NCI-H1436 treated with DMSO at 0.1 percent for 48 hours (cell line): ENCODE data around the gene RSPO4.
"Not testable (repeated sequence)": the region's sequence is repeated elsewhere in the genome, so short reads cannot be mapped to it uniquely, and the experiment has no call there.

ENCODE experiments used
- DNase-seq: peaks from one replicate; lab custom pipeline; 2025; lab: John Stamatoyannopoulos, UW

RSPO4 gene

DNA sequence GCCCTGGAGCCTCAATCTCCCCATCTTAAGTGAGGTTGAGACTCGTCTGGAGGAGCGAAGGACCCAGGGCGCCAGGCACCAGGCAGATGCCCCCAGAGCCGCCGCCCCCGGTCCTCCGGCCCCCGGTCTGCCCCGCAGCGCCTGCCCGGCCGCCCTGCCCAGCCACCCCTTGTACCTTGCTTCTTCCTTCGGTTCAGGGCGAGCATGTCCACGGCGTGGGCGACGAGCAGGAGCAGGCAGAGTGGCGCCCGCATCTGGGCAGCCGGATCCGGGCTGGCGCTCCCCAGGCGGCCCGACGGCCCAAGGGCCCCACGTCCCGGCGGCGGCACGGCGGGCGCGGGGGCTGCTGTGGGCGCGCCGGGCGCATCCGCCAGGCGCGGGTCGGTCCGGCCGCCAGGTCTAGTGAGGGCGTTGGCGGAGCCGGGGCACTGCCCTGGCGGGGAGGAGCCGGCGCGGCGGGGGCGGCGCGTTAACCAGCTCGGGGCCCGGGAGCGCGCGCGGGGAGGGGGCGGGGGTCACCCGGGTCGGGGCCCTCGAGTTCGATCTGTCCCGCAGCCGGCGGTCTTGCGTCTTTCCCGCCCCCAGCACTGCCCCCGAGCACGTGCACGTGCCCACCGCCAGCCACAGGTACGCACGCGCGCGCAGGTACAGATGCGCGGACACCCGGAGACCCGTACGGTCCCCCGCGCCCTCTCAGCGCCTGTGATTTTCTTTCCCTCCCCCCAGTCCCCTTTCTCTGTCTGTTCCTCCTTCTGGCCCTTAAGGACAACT, at the start of gene RSPO4:
TSS of gene RSPO4 (minus strand) at position 401 of the 771 bp plus-strand sequence. CDS start at position 254, 147 bp downstream.
- DNase-seq, result no peak

DNA sequence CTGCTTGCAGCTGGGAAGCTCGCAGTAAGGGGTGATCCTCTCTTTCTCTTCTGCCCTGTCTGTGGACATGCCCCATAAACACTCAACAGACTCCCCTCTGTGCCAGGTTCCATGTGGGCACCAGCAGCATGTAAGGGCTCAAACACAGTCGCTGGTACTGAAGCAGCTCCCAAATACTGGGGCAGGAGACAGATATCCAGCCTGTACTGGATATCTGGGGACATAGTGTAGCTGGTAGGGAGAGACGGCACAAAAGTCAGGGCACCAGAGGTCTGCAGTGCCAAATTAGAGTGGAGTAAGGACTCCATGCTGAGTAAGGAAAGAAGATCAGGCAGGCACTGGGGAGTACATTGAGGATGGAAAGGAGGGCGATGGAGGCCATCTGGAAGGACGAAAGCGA, 48.3 kb upstream of the RSPO4 start:
- DNase-seq, result no peak

DNA sequence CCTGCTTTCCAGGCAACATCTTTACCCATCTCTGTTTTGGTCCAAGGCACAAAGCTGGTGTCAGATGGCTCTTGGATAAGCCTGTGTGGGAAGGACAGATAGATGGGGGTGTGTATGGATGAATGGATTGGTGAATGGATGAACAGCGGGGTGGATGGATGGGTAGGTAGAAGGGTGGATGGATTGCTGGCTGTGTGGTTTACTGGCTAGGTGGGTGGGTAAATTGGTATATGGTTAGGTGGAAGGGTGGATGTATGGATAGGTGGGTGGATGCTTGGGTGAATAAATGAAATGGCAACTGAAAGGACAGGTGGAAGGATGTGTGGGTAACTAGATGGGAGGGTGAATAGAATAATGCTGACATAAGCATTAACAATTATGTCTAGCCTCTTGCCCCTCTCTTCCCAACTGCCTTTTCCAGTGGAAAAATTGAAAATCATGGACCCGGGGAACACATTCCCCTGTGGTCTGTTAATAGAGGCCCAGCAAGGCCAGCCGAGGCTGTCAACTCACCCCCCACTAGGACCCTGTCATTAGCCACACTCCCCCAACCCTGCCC, 43.8 kb upstream of the RSPO4 start:
- DNase-seq, result no peak

DNA sequence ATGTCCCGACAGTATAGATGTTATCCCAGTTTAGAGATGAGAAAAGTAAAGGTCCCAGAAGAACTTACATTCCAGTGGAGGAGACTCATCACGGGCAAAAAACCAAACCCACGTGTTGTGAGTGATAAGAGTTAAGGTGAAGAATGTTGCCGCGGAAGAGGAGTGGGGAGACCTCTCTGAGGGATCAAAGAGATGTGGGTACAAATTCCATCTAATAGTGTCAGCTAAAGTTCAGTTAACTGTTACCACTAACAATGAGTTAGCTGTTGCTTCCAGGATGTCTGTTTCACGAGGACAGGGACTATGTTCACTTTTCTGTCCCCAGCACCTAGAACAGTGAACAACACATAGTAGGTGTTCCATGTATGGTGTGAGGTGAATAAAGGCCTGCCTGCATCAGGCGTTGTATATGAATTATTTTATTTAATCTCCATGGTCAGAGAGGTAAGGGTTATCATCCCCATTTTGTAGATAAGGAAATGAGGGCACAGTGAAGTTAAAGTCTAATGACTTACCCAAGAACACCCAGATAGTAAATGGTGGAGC, 39.8 kb upstream of the RSPO4 start:
- DNase-seq, result no peak

DNA sequence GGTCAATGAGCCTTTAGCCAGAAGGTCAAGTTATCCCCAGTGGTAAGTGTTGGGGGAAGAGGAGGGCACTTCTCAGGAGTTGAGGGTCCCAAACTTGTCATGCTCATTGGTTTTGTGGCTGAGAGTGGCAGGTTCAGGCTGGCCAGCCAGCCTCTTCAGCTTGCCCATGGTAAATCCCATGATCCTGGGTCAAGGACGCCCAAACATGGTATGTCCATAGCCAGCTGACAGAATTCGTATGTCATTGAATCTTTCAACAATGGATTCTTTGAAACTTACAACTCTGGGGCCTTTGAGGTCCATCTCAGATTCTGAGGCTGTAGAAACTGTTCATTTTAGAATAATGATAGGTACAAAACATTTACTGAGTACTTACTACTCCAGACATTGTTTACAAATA, 36.1 kb upstream of the RSPO4 start:
- DNase-seq, result no peak

DNA sequence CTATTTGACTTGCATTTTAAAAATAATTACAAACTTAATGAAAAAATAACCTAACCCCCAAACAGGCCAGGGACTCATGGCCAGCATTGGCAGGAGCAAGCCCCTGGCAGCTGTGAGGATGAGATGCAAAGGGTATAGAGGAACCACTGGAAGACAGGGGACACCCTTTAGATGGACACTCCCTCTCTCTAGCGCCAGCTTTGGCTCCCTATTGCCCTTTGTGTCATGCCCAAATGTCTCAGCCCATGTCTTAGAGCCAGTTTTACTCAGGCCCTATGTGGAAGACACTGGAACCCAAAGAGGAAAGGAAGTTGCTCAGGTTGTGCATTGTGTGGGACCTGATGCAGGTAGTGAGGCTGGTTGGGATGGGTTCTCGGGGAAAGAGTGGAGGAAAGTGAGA, 34.9 kb upstream of the RSPO4 start:
- no peak for DNase-seq

DNA sequence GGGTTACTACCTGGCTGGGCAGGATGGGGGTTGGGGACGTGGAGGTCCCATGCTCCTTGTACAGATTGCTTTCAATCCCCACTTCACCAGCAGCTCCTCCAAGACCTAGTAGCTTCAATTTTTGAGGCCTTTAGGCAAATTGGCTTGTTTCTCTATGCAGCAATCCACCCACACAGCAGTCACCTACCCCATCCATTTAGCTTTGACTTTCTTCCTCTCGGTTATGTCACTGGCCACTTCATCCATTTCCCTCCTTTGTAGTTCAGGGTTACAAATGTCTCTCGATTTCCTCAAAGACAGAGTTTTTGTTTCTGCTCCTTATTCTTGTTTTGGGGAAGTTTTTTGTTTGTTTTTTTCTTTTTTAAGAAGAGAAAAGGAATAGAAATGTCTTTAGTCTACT, 33.4 kb upstream of the RSPO4 start:
- no peak for DNase-seq

DNA sequence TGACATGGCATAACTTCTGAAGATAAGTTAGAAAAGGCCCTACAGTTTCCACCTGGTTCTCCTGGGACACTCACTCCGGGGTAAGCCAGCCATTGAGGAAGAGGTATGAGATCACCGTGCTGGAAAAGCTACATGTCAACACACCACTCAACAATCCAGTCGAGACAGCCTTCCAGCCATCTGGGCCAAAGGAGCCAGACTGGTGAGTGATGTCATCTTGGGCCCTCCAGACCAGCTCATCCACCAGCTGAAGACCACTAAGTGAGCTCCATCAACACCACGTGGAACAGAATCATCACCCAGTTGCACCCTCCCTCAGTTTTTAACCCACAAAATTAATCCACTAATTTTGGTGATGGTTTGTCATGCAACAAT, 32.3 kb upstream of the RSPO4 start:
- DNase-seq, result no peak

DNA sequence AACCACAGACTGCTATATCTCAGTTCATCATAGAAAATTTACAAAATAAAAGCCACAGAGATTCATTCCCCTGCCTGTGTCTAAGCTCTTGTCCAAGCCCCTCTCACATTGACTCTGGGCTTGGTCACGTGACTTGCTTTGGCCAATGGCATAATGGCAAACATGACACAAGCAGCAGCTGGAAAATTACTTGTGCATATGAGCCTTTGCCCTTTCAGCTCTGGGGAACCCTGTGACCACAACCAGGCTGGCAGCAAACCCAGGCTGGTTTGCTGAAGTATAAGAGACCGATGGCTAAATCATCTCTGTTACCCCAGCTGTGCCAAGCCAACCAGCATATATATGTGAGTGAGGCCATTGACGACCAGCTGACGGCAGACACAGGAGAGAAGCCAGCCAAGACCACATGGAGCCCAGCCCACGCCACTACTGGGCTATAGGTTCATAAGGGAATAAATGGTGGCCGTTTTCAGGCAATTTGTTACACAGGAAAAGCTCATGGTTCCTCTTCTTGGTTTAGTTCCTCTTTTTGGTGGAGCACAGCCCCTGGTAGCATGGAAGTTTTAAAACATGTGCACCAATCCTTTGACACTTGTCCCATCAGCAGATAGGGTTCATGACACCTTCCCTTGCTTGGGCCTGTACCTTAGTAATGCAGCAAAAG, 31.8 kb upstream of the RSPO4 start:
- DNase-seq, result no peak

DNA sequence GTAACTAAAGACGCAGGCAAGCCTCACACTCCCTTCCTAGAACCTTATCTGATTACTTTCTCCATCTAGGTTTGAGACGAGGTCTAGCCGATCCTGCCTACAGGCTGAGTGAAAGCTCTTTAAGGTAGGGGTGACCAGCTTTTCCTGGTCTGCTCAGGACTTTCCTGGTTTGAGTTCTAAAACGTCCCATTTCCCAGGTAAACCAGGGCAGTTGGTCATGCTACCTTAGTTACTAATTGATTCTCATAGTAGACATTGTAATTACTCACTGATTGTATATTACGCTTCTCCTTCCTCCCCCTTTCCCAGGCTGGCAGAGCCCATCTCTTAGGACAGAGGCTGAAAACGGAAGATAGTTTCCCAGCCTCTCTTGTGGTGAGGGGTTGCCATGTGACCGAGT, 27.9 kb upstream of the RSPO4 start:
- DNase-seq, result no peak

DNA sequence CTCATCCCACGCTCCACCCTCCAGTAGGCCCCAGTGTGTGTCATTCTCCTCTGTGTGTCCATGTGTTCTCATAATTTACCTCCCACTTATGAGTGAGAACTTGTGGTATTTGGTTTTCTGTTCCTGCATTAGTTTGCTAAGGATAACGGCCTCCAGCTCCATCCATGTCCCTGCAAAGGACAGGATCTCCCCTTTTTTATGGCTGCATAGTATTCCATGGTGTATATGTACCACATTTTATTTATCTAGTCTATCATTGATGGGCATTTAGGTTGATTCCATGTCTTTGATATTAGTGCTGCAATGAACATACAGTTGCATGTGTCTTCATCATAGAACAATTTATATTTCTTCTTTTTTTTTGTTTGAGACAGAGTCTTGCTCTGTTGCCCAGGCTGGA, 24.1 kb upstream of the RSPO4 start:
- not testable (repeated sequence) for DNase-seq

DNA sequence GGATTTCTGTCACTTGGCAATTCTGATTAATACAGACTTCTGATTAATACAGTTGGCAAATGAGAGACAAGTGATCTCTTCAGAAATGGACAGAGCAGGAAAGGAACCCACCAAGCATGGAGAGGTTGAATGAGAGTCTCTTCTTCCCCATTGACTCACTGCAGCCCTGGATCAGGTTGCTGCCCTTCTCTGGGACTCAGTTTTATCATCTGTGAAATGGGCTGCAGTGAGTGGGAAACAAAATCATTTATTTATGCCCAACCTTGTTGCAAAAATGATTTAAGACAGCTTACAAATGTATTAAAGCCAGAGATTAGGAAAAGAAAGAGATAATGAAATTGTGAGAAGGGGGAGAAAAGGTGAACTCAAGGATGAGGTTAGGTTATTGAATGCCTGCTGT, 20.8 kb upstream of the RSPO4 start:
- DNase-seq, result no peak

DNA sequence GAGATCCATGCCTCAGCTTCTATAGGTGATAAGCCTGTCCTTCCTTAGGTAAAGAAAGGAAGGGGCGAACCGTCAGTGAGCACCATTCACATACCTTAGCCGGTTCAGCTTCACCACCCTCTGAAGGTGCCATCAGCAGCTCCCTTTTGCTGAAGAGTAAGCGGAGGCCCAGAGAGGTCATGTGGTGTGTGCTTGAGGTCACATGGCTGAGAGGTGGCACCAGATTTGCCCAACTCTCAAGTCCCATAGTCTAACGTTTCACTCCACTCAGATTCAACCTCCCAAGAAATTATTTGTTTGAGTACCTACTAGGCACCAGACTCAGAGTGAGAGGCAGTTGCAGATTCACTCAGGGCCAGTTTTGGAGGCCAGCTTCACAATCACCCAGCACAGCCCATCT, 18.5 kb upstream of the RSPO4 start:
- DNase-seq, result no peak

DNA sequence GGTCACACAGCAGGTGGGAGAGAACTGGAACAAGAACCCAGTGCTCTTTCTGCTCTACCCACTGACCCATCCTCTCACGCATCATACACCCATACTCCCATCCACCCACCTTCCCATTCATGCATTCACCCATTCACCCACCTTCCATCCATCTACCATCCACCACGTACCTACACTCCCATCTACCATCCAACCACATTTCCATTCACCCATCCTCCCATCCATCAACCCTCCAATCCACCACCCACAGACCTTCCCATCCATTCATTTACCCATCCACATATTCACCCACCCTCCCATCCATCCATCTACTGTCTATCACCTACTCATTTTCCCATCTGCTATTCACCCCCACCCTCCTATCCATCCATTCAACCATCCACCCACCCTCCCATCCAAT, 17.2 kb upstream of the RSPO4 start:
- no peak for DNase-seq

DNA sequence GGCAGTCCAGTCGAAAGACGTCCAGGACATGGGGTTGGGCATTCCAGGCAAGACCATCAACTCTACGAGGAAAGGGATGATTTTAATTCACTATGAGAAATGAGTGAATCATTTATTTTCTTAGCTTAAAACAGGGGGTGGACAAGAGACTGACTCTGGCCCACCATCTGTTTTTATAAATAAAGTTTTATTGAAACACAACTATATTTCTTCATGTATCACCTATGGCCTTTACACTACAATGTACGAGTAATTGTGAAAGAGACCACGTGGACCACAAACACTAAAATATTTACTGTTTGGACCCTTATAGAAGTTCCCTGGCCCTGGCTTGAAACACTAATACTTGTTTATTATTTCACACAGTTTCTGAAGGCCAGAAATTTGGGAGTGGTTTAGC, 15.6 kb upstream of the RSPO4 start:
- DNase-seq, result no peak

DNA sequence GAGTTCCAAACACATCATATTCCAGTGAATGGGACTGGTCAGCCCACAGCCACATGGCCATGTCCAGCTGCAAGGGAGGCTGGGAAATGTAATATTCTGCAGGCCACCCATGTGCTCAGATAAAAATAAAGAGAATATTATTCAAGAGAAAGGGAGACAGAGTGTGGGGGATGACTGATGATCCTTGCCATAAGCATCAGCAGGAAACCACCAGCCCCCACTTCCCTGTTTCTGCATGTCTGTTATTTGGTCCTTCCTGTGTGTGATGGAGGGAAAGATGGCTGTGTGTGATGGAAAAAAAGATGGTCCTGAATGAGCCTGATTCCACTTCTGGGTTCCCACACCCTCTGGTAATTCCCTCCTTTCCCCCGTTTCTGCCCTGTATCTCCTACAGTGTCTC, 13.1 kb upstream of the RSPO4 start:
- no peak for DNase-seq

DNA sequence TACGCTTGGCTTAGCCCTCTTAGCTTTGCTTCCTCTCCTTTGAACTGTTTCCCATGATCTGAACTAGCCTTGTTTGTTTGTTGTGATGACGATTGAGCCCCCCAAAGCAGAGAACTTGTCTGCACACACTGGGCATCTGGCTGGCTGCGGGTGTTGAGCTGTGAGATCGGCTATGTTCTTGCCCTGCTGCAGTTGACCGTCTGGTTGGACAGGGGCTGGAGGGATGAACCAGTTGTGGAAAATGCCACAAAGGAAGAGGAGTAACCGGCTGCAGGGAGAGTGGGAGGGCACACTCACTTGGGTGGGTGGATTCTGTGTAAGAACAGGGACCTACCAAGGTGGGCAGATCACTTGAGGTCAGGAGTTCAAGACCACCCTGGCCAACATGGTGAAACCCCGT, 12.4 kb upstream of the RSPO4 start:
- no peak for DNase-seq

DNA sequence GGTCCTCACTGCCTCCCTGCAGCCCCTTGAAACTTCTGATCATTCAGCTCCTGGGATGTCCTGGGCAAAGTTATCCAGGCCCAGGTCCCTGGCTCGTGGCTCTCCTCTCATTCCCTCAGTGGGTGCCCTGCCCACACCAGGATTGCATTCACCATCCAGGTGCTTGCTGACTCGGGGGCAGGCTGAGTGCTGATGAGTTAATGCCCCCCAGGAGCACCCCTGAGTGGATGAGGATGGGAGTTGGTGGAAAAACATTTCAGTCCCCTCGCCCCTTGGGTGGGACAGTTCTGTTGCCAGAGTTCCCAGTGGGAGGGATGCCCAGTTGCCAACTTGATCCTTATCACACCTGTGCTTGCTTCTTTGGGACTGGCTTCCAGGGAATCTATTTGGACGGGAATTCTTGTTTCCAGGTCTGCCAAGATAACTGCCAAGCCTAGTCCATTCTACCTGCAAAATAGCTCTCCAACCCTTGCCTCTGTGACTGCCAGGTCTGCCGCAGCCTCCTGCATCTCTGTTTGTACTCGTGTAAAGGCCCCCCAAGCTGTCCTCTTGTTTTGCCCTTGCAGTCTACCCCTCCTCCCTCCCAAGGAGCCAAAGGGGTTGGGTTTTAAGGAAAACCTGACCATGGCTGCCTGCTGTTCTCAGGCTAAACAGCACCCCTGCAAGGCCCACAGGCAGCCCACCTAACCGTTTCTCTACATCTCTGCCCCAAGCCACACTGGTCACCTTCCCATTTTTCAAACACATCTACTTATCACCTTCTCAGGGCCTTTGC, 11.6 kb upstream of the RSPO4 start:
- no peak for DNase-seq

DNA sequence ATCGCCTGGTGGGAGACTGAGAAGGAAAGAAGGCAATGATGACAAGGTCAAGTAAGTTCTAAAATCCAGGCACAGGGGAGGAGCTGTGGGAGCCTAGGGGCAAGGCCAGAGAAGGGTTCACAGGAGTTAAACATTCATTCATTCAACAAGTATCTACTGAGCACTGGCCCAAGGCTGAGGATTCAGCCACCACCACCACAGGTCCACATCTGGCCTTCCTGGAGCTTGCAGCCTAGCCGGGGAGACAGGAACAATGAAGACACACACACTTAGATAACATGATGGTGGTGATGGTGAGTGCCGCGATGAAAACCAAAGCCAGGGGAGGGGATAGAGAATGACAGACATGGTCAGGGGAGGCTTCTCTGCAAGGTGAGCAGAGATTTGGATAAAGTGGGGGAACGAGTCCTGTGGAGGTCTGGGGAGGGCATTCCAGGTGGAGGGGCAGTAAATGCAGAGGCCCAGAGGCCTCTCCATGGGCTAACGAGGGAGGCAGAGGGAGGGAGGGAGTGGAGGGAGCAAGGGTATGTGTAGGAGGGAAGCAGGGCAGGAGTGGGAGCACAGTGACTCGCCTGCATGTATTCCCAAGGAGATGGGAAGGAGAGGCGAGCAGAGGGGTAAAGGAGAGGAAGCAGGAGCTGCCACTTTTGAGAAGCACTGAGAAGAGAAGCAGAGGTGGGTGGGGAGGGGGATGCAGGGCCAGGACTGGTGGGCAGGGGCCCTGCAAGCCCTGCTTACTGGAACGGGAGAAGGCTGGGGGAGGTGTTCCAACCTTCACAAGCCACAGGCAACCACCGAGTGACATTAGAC, 10.5 kb upstream of the RSPO4 start:
- DNase-seq, result no peak

DNA sequence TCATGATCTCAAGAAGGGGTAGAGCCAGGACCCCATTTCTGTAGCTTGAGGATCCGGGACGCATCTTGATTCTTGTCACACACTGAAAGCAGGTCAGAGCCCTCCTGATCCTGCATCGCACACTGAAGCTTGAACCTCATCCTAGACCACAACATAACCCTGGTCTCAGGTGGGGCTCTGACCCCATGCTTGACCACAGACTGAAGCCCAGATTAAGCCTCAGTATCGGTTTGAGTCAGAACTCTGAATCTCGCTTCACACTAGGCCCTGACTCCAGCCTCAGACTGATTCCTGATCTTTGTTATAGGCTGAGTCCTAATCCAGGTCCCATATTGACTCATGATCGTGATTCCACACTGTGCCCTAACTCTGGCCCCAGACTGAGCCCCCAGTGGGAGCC, 8.5 kb upstream of the RSPO4 start:
- no peak for DNase-seq

DNA sequence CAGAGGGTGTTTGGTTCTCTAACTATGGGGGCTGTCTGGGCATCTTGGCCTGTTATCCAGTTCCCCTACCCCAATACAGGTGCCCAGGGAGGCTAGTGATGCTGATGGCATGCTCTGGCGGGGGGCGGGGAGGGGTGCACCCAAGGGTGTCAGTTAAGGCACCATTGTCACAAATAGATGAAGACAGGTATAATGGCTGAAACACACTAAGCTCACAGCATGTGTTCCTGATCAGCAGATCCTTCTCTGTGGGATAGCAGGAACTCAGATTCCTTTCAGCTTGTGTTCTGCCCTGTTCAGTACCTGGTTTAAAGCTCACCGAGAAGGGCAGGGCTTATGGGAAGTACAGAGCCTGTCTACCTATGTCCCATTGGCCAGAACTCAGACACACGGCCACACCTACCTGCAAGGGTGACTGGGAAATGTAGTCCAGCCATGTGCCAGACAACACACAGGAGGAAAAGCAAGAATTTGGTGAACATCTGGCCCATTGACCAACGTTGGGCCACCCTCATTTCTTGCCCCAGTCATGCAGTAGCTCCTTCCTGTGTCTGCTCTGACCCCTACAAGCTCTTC, 3.4 kb upstream of the RSPO4 start:
- DNase-seq, result no peak
